HS-27A (cell line): ENCODE data around the gene WBP2.
"Not testable (repeated sequence)": the region's sequence is repeated elsewhere in the genome, so short reads cannot be mapped to it uniquely, and the experiment has no call there.

ENCODE experiments used
- DNase-seq: peaks from one replicate; pipeline ENCODE4 v3.0.0-alpha.2; 2012; ENCODE audit warnings: low read depth, missing footprints

Gene WBP2

DNA sequence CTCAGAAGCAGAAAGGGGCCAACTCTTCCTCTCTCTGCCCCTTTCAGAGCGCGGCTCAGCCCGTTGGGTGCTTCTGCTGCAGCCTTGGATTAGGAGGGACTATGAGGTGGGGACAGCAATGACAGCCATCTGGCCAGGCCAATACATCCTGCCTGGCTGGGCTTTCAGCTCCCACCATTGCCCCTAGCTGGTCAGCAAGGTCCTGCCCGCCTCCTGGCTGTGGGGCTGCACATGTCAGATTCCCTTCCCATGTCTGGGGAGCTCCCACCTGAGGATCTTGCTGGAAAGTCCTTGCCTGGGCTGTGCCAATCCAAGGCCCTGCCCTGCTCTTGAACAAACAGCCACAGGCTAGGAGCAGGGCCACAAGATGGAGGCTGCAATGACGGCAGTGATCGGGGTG lies 33.3 kb upstream of the WBP2 start:
- DNase-seq: no peak

DNA sequence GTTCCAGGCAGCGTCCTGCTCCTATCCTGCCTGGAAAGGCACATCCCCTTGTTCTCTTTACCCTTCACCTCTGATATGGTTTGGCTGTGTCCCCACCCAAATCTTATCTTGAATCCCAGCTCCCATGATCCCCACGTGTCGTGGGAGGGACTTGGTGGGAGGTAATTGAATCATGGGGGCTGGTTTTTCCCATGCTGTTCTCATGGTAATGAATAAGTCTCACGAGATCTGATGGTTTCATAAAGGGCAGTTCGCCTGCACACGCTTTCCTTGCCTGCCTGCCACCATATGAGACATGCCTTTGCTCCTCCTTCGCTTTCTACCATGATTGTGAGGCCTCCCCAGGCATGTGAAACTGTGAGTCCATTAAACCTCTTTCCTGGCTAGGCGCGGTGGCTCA lies 30.7 kb upstream of the WBP2 start:
- not testable (repeated sequence) for DNase-seq

DNA sequence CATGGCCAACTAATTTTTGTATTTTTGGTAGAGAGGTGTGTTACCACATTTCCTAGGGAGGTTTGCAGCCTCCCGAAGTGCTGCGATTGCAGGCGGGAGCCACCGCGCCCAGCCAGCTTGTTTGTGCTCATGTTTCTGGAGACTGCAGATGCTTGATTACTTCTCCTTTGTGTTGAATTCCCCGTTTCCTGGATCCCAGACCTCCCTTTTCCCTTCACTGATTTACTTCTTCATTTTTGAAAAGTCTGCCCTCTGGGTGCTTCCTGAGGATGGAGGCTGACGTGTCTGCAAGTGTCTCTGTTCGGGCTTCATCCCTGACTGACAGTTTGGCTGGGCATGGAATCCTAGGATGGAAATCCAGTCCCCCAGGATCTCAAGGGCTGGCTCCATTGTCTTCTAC lies 30.3 kb upstream of the WBP2 start:
- DNase-seq: no peak

DNA sequence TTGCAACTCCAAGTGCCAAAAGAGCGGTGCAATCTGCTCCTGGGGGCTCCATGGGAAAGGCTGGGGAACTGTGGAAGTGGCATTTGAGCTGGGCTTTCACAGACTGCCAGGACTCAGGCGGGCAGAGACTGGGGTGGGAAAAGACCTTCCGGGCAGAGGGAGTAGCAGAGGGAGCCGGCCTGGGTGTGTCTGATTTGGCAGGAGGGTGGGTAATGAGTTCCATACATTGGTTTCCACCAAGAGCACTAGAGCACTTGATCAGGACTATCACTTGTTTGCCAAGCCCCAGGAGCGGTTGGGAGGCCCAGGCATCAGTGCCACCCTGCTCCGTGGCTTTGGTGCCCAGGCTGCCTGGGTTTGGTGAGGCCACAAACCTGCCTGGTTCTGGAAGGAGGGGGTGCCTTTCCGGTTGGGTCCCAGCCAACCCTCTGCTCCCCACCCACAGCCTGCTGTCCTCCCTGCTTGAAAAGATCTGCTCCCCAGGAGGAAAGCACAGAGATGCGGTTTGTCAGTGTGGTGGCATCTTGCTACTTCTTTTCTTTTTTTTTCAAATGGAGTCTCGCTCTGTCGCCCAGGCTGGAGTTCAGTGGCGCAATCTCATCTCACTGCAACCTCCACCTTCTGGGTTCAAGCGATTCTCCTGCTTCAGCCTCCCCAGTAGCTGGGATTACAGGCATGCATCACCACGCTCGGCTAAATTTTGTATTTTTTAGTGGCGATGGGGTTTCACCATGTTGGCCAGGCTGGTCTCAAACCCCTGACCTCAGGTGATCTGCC lies 26.7 kb upstream of the WBP2 start:
- DNase-seq: no peak

DNA sequence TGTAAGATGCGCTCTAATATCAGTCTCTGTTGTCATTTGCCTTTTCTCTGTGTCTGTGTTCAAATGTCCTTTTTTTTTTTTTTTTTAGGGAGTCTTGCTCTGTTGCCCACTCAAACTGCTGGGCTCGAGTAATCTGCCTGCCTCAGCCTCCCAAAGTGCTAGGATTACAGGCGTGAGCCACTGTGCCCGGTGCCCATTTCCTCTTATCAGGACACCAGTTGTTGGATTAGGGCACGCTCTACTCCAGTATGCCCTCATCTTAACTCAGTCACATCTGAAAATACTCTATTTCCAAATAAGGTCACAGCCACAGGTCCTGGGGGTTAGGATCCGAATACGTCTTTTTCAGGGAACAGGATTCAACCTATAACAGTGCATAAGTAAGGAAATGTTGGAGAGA lies 25.1 kb upstream of the WBP2 start:
- no peak for DNase-seq

DNA sequence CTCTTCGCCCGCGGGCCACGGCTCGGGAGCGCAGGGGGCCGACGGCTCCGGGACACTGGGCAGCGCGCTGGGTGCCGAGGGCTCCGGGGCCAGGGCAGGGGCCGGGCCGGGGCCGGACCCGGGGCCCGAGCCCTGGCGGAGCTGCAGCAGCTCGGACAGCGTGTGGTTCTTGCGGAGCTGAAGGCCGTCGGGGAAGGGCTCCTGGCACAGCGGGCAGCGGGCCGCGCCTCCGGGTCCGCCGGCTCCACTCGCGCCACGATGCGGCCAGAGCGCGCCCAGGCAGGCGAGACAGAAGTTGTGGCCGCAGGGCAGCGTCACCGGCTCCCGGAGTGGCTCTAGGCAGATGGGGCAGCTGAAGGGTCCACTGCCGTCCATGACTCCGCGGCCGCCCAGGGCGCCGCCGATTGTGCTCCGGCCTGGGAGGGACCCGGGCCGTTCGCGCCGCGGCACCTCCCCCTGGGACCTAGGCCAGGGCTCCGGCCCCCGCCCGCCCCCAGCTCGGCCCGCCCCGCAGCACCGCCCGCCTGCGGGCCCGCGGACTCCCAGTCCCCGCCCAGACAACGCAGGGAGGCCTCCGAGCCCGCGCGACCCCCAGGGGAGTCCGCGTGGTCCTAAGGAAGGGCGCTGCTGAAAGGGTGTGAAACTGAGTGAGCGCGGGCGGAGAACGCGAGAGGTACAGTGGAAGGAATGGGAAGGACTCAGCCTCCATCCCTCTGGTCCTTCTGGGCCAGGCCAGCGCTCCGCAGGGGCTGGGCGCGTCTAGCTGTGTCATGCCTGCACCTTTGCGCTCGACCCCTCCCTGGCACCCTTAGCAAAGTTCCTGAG lies 23.3 kb upstream of the WBP2 start, which contains the start of gene TRIM47:
Gene TRIM47 (minus strand): TSS at position 408 of the 825 bp plus-strand sequence. CDS start 33 bp downstream, at position 375.
- DNase-seq: no peak

DNA sequence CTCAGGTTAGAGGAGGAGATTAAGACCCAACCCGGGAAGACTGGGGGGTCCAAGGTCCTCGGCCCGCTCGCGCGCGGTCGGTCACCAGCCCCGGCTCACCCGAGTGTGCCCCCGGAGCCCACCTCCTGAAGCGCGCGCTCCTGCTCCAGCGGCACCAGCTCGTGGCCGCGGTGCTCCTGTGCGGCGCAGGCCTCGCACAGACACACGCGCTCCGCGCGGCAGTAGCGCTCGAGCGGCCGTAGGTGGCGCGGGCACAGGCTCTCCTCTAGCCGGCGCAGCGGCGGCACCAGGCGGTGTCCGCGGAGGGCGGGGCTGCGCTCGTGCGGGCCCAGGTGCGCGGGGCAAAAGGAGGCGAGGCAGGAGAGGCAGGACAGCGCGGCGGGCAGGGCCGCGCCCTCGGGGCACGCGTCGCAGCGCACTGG lies 22.6 kb upstream of the WBP2 start:
- no peak for DNase-seq

DNA sequence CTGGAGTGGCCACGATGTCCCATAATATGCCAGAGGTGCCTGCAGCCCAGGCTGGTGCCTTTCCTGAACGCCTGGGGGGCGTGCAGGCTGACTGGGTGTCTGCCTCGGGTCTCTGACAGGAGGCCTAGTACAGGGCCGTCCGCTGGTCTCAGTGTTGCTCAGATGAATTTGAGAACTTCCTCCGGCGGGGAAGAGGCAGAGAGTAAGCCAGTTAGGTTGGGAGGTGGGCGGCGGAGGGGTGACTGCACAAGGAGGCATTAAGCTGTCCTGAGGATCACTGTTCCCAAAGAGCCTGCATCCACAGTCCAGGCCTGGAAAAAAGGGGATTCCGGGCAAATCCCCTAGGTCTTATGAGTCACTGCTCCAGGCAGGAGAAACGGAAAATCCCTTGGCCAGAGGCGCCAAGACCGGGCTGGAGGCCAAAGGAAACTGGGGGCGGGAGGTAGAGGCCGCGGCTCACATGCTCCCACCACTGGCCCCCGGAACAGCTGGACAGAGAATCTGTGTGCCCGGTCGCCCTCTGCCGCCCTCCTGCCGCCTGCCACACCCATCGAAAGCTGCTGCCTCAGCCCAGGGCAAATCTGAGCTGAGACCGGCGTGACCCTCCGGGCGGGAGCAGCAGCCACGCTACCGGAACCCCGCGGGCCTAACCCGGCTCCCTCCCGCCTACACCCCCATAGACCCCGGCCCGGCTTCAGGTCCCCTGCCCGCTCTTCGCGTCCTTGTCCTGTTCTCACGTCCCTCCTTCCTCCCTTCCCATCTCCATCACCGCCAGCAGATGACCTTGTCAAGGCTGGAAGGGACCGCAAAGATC lies 22.0 kb upstream of the WBP2 start:
- DNase-seq: no peak

DNA sequence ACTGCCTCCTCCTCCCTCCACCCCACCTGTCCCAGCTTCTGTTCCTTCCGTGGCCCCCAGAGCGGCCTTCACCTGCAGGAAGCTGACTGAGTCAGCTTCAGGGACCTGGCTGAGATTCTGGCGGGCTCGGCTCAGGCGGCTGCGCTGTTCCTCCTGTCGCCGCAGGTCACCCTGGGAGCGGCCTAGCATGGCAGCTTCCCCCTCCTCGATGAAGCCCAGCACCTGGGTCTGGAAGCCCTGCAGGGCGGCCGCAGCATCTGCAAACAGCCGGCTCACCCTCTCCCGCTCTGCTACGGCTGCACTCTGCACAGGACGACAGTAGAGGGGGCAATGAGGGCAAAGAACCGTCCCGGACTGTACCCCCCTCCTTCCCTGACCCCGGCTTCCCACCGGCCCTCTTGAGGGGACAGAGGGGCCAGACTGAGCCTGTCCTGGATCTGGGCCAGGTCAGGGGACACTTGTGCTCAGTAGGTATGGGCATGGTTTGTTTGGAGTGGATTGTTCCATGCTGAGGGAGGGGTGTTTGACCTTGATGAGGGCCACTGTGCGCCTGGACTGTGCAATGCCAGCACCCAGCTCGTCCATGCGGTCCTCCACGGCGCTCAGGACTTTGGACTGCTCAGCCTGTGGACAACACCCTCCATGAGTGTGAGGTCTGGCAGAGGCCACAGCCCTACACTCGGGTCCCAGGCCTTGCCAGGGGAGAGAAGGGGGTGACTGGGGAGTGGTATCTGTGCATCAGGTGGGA lies 21.2 kb upstream of the WBP2 start:
- DNase-seq: no peak

DNA sequence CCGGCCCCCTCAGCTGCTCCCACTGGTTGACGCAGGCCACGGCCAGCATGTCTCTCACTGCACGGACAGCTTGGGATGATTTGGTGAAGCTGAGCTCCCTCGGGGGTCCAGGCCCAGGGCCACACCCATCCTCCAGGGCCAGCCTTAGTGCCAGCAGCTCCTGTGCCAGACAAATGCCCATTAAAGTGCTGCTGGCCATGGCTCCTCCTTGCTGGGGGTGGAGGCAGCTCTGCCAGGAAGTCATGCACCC lies 20.7 kb upstream of the WBP2 start:
- no peak for DNase-seq

DNA sequence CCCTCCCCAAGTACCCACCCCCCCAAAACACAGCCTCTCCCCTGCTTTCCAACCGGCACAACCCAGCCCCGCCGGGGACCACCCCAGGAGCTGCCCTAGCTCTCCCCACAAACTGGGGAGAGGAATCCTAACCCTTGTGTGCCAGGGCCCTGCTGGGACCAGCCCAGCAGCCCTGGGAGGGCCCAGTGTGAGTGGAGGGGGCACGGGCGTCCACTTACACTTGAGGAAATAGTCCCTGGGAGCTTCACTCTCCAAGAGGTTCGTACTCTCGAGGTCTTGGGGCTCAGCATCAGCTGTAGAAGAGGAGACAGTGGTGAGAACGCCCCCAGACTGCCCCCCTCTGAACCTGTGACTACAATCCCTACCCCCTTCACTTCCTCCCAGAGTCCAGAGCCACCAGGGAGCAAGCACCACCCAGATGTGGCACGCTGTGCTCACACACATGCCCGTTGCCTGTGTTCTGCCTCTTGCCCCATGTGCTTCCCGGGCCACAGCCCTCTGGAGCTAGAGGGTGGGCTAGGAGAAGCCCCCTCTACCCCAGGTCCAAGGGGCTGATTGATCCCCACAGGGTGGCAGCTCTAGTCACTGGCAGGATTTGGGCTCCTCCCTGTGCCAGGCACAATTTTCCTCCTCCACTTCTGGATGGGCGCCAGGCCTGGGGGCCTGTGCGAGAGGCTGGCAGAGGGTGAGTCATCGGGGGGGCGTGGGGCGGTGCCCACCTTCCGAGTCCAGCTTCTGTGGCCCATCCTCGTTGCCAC lies 20.2 kb upstream of the WBP2 start:
- no peak for DNase-seq

DNA sequence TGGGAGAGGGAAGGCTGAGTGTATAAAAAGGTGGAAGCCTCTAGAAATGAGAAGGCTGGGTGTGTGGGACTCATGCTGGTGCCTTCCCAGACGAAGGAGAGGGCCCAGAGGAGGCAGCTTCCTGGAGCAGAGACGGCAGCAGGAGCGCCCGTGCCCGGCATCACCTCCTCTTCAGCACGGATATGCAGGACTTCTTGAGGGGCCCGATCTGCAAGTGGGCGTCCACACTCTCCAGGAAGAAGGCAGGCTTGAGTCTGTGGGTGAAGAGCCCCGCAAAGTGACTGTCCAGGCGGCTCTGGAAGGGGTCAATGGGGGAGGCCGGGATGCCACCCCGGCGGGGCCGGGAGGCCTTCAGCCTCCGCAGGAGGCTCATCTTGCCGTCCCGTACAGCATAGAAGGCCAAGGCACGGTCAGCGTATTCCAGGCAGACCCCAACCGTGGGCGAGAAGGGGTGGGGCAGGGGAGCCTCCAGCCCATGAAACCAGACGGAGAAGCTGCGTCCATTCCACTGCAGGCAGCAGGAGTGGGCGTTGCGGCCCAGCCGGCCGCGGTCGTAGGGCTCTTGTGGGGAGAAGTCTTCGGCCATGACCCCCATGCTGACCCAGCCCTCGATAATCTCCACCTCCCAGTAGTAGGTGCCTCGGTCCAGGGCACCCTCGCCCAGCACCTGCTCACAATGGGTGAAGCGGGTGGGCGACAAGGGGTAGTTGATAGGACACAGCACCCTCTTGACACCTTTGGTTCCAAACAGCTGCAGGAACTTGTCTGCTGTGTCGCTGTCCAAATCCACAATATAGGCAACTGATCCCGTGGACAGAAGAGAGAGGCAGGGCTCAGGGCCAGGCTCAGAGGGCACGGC lies 19.4 kb upstream of the WBP2 start:
- DNase-seq: no peak

DNA sequence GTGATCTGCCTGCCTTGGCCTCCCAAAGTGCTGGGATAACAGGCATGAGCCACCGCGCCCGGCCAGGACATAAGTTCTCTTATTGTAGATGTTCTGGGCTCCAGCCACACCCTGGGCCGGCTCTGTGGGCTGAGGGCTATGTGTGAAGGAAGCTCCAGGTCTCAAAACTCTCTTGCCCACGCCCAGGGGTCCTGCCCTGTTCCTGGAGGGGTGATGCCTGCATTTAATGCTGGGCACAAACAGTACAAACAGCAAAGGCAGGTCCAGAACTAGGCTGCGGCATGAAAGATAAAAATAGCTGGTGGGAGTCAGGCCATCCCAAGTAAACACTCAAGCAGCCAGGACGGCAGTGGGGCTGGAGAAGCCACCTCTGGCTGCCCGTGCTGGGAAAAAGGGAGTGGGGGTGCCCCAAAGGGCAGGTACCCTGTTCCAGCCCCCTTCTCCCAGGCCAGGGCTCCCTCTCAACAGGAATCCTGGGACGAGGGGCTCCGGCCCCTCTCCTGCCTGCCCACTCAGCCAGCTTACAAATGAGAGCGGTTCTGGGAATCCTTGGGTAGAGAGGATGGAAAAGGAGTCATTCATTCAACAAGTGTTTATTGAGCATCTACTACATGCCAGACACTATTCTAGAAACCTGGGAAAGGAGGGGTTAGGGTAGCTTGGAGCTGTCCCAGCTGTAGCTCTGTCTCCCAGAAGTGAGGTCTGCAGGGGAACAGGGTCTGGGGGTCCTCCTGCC lies 18.6 kb upstream of the WBP2 start:
- DNase-seq: no peak

DNA sequence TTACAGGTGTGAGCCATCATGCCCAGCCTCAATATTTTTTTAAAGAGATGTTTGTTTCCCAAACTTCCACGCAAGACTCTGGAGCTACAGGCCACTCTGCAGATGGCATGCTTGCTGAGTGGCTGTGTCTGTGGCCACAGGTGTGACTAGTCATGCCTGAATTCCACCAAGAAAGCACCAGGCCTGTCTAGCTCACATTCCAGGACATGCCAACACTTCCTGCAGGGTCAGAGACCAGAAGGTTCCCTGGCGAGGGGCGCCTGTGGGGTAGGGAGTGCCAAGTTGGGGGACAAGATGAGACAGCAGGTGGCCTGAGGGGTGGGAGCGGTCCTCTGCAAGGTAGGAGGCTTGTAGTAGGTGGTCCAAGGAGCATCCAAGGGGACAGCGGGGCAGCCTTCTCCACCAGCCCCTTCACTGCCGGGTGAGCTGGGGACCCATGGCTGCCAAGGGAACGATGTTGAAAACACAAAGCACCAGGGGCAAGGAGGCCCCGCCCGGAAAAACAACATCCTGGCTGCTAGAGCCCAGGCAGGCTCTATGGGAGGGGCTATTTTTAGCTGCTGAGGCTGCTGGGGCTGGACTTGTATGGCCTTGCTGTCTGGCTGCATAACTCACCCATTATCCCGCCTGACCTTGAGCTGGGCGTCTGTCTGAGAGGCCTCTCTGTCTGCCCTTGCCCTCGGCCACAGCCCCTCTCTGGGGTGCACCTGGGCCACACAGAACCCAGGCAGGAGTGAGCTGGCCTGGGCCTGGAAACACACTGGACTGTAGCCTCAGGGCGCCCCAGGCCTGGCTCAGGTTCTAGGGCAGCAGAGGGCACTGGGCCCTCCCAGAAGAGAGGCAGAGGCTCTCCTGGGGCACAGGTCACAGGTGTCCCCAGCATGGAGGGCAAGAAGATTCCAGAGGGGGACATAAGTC lies 17.6 kb upstream of the WBP2 start:
- no peak for DNase-seq

DNA sequence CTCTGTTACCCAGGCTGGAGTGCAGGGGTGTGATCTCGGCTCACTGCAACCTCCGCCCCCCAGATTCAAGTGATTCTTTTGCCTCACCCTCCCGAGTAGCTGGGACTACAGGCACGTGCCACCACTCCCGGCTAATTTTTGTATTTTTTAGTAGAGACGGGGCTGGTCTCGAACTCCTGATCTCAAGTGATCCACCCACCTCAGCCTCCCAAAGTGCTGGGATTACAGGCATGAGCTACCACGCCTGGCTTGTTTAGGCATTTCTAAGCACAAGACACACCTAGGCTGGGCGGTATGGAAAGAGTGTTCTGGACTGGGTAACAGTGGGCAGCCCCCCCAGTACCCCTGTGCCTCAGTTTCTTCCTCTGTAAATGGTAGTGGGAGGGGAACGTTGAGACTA lies 15.1 kb upstream of the WBP2 start:
- DNase-seq: not testable (repeated sequence)

DNA sequence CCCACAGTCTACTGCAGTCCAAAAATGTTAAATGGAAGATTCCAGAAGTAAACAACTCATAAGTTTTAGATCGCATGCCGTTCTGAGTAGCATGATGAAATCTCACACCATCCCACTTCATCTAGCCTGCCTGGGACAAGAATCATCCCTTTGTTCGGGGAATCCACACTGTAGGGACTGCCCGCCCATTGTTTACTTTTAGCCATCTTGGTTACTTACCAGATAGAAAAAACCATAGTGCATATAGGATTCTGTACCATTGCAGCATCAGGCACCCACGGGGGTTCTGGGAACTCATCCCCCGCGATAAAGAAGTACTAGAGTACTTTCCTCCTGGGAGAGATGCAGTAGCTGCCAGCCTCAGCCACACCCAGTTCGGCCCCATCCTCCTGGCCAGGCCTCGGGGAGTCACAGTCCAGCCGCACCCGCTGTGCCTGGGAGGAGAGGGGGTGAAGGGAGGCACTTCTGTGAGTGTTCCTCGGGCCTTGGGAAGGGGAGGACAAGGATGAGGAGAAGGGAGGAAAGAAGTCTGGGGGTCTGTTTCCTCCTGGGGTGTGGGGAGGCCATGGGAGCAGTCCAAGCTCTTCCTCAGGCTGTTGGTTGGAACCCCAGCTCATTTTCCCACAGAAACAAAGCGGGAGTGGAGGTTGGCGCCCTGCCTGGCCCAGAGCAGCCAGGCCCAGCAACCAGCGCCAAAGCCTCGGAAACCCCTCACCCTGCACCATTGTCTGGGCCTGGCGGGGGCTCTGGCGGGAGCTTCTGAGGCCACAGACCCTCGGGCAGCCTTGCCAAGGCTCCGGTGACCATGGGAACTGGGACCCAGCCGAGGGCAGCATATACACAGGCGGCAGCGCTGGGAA lies 14.4 kb upstream of the WBP2 start:
- DNase-seq: no peak

DNA sequence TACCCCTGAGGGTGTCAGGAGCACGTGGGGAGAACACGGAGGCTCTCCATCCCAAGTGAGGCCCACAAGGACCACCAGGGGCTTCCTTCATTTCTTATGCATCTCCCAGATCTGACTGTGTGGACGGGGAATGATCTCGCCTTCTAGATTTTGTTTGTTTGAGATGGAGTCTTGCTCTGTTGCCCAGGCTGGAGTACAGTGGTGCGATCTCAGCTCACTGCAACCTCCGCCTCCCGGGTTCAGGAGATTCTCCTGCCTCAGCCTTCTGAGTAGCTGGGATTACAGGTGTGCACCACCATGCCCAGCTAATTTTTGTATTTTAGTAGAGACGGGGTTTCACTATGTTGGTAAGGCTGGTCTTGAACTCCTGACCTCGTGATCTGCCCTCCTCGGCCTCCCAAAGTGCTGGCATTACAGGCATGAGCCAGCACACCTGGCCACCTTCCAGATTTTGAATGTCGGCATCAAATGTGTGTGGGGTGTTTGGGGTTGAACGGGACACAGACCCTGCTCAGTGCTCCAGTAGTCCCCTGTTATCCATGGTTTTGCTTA lies 13.7 kb upstream of the WBP2 start:
- DNase-seq: not testable (repeated sequence)
